ENCODE data around the gene CYTIP. TPM values are rescaled to one million over a fixed set of nuclear protein-coding genes. Genes with fewer than 3 reads are reported as not detected.

The CYTIP gene
- total and polyA plus RNA-seq, 9 of the 15 experiments (the other 6 are each of a cell fraction or from before 2014, with no cell fraction given), result 0.03 to 0.35 (median 0.26) TPM; not detected in 1

GRCh38 chr2:157439824-157440186 is 4.1 kb downstream of the CYTIP start (continued):
- no peak for TF ChIP-seq ZNF318 (IDR thresholded peaks at IDR 0.05; ENCODE audit: borderline replicate concordance in 1 of 2, low read depth in 1 of 2)
- no peak for TF ChIP-seq MNT (conservative IDR thresholded peaks at IDR 0.05)
- no peak for TF ChIP-seq RB1 (IDR thresholded peaks at IDR 0.05; ENCODE audit: low read depth)
- TF ChIP-seq HES1 (IDR thresholded peaks at IDR 0.05; ENCODE audit: low read depth), result no peak
- TF ChIP-seq NR2F6 (CRISPR knock-in tag; IDR thresholded peaks at IDR 0.05), result no peak
- TF ChIP-seq ZNF551 (CRISPR knock-in tag; IDR thresholded peaks at IDR 0.05), result no peak
- TF ChIP-seq FOXA3 (CRISPR knock-in tag; conservative IDR thresholded peaks at IDR 0.05 in 1 of 2, IDR thresholded peaks at IDR 0.05 in 1 of 2), result no peak
- no peak for TF ChIP-seq MAZ (CRISPR knock-in tag; conservative IDR thresholded peaks at IDR 0.05 in 1 of 2, IDR thresholded peaks at IDR 0.05 in 1 of 2)
- no peak for TF ChIP-seq NFE2L1 (tag; IDR thresholded peaks at IDR 0.05; ENCODE audit: borderline replicate concordance, low read depth)
